Calu3 (cell line): Measurements from ENCODE around the gene TCF12. TPM values are rescaled to one million over a fixed set of nuclear protein-coding genes. Genes with fewer than 3 reads are reported as not detected.

Experiments
- BruUV-seq: library from RNA; stranded (reverse); fragments of 400-500 nt; replicated peaks from 2 replicates; lab custom pipeline; 2021; lab: Mats Ljungman, UMichigan
- CTCF ChIA-PET: fragments of 300-600 bp; sonication (Branson Sonifier 250); formaldehyde crosslinking; loops from one replicate; lab custom pipeline; 2022; ENCODE audit warnings: antibody characterized with exemption; lab: Charles Lee
- DNase-seq: peaks from one replicate; pipeline ENCODE4 v3.0.0; 2022
- H3K27ac Mint-ChIP-seq: one replicate; pipeline ENCODE4 v1.8.0; 2022; ENCODE audit warnings: mixed read lengths; ENCODE audit not compliant: unreplicated experiment
- H3K27me3 Mint-ChIP-seq: one replicate; pipeline ENCODE4 v1.8.0; 2022; ENCODE audit warnings: mixed read lengths; ENCODE audit not compliant: unreplicated experiment
- H3K36me3 Mint-ChIP-seq: one replicate; pipeline ENCODE4 v1.8.0; 2022; ENCODE audit warnings: mild to moderate bottlenecking, moderate library complexity, mixed read lengths; ENCODE audit not compliant: insufficient read depth, unreplicated experiment
- H3K4me1 Mint-ChIP-seq: one replicate; pipeline ENCODE4 v1.8.0; 2022; ENCODE audit warnings: mild to moderate bottlenecking, low read depth, mixed read lengths; ENCODE audit not compliant: unreplicated experiment
- H3K4me3 Mint-ChIP-seq: one replicate; pipeline ENCODE4 v1.8.0; 2022; ENCODE audit warnings: mild to moderate bottlenecking, low read depth, moderate library complexity, mixed read lengths; ENCODE audit not compliant: unreplicated experiment
- H3K9me3 Mint-ChIP-seq: one replicate; pipeline ENCODE4 v1.8.0; 2022; ENCODE audit warnings: low read depth, mixed read lengths; ENCODE audit not compliant: unreplicated experiment
- CTCF ChIP-seq: fragments of 200-600 bp; IDR thresholded peaks from one replicate; pipeline ENCODE4 v1.8.0; 2022; ENCODE audit warnings: antibody characterized with exemption; ENCODE audit not compliant: unreplicated experiment
- intact Hi-C: fragments of 100-400 bp; cut with micrococcal nuclease; formaldehyde crosslinking; loops from one replicate; pipeline ENCODE4 v1.10.0; 2022; ENCODE audit not compliant: unreplicated experiment
- total RNA-seq: library from RNA; stranded (reverse); gene quantifications from 2 replicates; pipeline ENCODE4 v1.2.3, GENCODE V29; 2022

TCF12 gene
- total RNA-seq, 1 experiment from 2014 or later, result 127 TPM

GRCh38 chr15:56944485-56944884 is 26.0 kb downstream of the TCF12 start:
- no peak for TF ChIP-seq CTCF
- Mint-ChIP-seq H3K9me3 (no peaks in the 10 kb centered on the region), H3K4me3 (no peak overlapping the region), H3K27me3 (no peaks in the 10 kb centered on the region), H3K36me3 (peaks cover 5% of the 10 kb centered on the region), H3K27ac (no peak overlapping the region), H3K4me1 (peaks cover 20% of the 10 kb centered on the region)
- DNase-seq, result no peak
- no TSS peak for BruUV-seq
- intact Hi-C loops, result no loop called here
- CTCF ChIA-PET, result no interaction called here

GRCh38 chr15:56946150-56946549 is 27.7 kb downstream of the TCF12 start:
- Mint-ChIP-seq H3K4me3 (no peak overlapping the region), H3K27ac (no peak overlapping the region), H3K36me3 (no peaks in the 10 kb centered on the region), H3K9me3 (no peaks in the 10 kb centered on the region), H3K4me1 (peaks cover 20% of the 10 kb centered on the region), H3K27me3 (no peaks in the 10 kb centered on the region)
- no peak for DNase-seq
- intact Hi-C loops, result no loop called here
- no TSS peak for BruUV-seq
- TF ChIP-seq CTCF, result no peak
- CTCF ChIA-PET, result no interaction called here

- no peak for TF ChIP-seq CTCF
- CTCF ChIA-PET, result interaction anchor here (1.0 kb wide), 1 partner anchor 22 kb away, joined by 3 read pairs; no protein-coding TSS in a partner anchor
- Mint-ChIP-seq H3K4me1 (peaks cover 10% of the 10 kb centered on the region), H3K9me3 (no peaks in the 10 kb centered on the region), H3K27ac (no peak overlapping the region), H3K27me3 (no peaks in the 10 kb centered on the region), H3K36me3 (no peaks in the 10 kb centered on the region), H3K4me3 (no peak overlapping the region)
- DNase-seq, result no peak
- intact Hi-C loops, result no loop called here
- no TSS peak for BruUV-seq
Observed at GRCh38 chr15:56948000-56948763, 29.7 kb downstream of the TCF12 start.

- no TSS peak for BruUV-seq
- Mint-ChIP-seq H3K36me3 (no peaks in the 10 kb centered on the region), H3K27me3 (no peaks in the 10 kb centered on the region), H3K4me1 (peaks cover 14% of the 10 kb centered on the region), H3K4me3 (no peak overlapping the region), H3K27ac (no peak overlapping the region), H3K9me3 (no peaks in the 10 kb centered on the region)
- TF ChIP-seq CTCF, result no peak
- CTCF ChIA-PET, result no interaction called here
- intact Hi-C loops, result no loop called here
- DNase-seq, result no peak
Observed at GRCh38 chr15:56948764-56949101, 30.3 kb downstream of the TCF12 start.
